HG02870 (cell line): ENCODE data around the gene MITF.

Experiments
- ATAC-seq: cut with Tn5 transposase; IDR thresholded peaks from one replicate; pipeline ENCODE4 v1.9.1; 2021; ENCODE audit warnings: mild to moderate bottlenecking, moderate library complexity; ENCODE audit not compliant: unreplicated experiment

The MITF gene, protein sequence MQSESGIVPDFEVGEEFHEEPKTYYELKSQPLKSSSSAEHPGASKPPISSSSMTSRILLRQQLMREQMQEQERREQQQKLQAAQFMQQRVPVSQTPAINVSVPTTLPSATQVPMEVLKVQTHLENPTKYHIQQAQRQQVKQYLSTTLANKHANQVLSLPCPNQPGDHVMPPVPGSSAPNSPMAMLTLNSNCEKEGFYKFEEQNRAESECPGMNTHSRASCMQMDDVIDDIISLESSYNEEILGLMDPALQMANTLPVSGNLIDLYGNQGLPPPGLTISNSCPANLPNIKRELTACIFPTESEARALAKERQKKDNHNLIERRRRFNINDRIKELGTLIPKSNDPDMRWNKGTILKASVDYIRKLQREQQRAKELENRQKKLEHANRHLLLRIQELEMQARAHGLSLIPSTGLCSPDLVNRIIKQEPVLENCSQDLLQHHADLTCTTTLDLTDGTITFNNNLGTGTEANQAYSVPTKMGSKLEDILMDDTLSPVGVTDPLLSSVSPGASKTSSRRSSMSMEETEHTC

DNA sequence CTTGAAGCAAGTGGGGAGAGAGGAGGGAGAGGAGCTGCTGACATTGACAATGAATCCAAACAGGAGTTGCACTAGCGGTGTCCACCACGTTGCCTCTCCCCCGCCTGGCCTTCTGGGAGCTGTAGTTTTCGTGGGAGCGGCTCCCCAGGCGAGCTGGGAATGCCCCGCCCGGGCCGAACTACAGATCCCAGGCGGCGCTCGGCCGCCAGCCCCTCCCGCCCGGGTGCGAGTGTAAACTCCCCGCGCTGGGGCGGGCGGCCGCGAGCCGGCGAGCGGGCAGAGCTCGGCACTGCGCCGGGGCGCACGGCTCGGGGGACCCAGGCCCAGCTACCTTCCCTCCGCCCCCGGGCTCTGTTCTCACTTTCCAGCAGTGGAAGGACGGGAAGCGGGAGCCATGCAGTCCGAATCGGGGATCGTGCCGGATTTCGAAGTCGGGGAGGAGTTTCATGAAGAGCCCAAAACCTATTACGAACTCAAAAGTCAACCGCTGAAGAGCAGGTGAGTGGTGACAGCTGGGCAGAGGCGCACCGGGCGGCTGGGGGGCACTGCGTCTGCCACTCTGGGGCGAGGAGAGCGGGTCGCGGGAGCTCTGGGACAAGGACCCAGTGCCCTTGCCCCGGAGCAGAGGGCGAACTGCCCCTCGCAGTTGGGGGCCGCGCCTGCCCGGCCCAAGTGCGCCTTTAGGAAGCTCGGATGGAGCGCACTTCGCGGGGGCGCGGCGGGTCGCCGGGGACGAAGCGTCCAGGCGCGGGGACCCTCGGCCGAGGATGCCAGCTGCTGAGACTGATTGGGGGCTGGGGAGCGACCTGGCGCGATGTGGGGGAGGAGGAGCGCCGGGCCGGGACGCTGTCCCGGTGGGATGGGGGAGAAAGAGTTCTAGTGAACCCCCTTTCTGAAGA is at the start of gene MITF:
Gene MITF, plus strand, starts transcription at position 261 of the 899 bp plus-strand sequence. Its CDS starts 134 bp downstream, at position 395.
- ATAC-seq: peak; percentile 97

DNA sequence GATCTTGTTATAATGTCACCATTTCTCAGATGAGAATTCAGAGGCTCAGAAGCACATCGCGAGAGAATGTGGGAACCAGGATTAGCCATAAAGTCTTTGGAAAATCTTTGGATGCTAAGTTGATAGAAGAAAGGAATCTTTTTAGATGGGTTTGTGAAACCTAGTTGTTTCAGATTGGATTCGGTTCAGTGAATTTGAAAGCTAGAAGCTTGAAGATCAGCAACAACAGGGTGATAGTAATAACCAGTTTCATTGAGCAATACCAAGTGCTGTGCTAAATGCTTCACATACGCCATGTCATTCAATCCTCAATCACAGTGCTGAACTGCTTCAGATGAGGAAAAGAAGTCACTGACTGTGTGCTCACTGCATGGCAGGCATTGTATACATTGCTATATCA is 47.4 kb upstream of the MITF start:
- no peak for ATAC-seq

DNA sequence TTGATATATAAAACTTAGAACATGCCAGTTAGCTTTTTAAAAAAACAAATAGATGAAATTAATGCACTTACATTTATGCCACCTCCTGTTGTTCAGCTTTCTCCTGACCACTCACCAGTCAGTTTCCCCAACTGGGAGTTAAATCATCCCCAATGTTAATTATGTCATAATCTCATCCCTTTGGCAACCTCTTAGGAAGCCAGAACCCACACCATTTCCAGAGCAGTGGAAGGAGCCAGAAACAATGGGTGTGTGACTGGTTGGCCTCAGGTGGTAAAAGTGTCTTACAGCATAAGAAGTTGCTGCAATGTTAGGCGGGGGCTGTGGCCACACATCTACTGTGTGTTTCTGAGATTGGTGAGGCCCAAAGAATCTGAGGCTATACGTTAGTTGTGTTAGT is 46.5 kb upstream of the MITF start:
- ATAC-seq: no peak

DNA sequence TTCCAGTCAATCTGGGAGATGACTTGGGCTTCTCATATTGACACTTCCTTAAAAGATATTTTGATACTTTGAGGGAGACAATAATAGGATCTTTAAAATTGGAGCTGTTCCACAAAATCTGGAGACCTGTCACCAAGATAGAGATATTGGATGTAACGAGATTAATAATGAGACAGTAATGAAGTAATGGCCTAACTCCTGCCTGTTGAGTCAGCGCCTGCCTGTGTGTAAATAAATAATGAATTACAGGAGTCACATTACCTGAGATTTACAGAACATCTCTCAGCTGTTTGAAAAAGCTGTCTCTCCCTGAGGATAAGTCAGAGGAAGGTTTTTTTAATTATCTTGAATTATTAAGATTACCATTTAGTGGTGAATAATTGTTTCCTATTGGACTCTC is 43.8 kb upstream of the MITF start:
- ATAC-seq: no peak

DNA sequence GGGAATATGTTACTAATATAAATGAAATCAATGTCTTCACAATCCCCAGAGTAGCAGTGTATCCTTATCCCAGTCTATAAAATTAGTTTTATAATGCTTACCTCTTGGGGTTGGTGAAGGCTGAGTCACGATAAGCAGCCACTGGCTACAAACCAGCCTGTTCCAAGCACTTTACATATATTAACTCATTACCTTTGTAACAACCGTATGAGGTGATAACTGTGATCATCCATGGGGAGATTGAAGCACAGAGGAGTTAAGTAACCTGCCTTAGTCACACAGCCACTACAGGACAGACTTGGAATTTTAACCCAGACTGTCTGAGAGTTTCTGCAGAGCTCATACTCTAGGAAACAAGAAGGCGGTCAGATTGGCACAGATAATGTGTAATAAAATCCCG is 43.3 kb upstream of the MITF start:
- no peak for ATAC-seq

DNA sequence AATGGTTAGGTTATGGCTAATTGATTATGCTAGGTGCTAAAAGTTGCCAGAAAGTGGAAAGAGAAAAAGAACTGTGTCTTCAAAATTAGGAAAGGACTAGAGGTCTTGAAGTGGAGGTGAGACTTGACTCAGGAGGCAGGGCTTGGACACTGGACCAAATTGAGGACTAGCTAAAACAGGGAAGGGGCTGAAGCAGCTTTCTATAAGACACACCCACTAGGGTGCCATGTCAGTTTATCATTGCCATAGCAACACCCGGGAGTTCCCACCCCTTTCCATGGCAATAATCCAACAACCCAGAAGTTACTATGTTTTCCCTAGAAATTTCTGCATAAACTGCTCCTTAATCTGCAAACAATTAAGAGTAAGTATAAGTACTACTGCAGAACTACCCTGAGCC is 42.9 kb upstream of the MITF start:
- no peak for ATAC-seq

DNA sequence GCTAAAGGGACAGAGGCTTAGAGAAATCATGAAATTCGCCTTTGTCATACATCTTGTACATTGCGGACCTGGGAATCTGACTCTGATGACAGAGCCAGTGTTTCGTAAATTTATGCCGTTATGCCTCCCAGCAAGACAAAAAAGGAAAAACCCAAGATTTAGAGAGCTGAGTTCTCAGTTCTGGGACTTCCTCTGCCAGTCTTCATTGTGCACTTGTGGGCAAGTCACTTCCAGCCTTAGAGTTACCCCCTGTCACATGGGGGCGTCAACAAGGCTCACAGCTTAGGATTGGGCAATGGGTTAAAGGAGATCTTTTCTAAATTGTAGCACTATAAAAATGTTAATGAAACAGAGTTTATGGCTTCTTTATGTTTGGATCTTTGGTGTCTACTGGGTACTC is 41.9 kb upstream of the MITF start:
- no peak for ATAC-seq

DNA sequence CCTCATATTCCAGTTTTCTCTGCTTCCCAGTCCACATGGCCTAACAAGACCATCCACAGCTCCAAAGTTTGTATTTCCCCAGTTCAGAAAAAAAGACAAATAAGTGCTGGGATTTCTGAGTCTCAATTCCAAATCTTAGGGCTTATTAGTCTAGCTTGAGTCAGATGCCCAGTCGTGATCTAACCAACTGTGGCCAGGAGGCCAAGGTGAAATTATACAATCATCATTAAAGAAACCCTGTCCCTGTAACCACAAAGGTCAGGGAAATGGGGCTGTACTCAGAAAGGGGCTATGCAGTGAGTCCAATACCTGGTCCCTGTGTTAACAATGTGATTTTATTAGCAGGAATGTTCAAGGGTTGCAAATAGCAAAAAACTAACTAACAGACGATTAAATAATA is 40.5 kb upstream of the MITF start:
- ATAC-seq: no peak

DNA sequence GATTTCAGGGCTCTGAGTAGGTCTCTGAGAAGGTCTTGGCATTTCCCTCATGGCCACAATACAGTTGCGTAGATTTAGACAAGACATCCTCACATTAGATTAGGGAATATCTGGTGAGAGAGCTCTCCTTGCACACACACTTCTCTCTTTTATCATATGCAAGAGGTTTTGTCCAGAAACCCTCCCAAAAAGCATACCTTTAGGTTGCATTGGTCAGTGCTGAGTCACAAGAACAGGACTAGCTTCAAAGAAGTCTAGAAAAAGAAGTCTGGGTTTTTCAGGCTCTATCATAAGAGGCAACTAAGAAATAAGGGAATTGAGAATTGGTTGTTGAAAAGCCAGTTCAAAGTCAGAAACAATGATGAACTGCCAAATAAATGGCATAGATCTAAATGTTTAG is 40.1 kb upstream of the MITF start:
- ATAC-seq: no peak

DNA sequence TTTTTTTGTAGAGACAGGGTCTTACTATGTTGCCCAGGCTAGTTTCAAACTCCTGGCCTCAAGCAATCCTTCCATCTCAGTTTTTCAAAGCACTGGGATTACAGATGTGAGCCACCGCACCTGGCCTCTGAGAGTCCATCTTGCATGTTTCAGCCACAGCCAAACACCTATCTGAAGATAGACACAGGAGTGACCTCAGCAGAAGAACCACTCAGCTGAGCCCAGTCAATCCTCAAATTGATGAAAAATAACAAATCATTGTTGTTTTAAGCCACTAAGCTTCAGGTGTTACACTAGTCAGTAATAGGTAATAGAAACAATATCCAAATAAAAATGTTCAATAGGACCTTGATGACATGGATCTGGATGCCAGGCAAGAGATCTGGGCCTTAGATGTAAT is 38.3 kb upstream of the MITF start:
- ATAC-seq: no peak

DNA sequence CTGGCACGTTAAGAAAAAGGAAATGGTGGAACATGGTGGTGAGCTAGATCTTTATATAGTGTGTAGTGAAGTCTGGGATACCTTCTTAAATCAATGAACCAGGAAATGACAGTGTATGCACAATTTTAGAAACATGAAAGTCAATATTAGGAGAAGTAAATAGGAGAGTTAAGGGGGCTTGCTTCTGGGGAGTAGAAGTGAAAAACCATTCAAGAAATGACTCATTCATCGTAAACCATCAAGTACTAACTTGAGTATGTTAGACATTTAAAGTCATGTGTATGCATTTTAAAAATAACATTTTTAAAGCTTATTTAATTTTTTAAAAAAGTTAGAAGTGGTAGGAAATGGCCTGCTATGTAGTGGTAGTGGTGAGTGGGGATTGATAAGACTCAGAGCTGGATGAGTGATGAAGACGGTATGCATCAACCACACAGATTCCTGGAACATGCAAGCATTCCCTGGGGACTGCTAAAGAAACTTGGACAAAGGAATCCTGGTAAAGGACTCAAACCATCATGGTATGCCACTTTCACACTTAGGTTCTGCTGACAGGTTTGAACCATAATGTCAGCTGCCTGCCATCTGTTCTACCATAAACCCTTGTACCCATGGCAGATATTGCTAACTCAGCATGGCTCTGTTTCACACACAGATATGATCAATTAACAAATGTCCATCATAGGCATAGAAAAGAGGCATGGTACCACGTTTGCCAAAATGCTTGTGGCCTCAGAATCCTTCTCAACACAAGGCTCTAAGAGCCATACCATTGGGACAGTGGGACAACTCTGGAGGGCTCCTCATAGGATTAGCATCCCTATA is 28.9 kb upstream of the MITF start:
- no peak for ATAC-seq

DNA sequence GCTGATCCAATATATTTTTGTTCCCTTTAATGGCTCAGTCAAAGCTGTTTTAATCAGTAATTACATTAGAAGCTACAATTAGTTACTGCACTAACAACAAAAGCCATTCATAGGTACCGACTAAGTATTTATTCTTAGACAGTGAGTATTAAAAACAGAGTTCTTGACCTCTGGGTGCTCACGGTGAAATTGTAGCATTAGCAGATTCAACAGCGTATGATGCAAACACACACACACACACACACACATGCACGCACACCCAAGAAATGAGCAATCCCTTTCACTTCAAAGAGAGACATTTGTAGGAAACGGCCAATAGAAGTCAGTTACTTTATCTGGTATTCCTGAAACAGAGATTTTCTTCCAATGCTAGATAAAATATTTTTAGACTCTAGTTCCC is 27.0 kb upstream of the MITF start:
- ATAC-seq: no peak

DNA sequence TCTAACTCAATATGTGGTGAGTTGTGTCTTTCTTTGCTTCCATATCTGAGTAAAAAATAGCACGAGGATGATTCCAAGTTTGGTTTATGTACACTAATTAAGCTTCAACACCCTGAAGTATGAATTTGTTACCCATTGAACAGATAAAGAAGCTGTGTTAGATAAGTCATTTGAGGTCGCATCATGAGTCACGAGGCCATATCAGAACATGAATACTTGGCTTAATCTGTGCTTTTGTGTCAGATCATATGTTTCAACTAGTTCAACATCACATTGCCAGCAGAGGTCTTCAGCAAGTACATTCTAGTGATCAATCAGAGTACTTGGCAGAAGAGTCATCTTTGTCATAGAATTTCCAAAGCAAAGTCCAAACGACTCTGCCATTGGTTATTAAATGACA is 26.3 kb upstream of the MITF start:
- ATAC-seq: no peak

DNA sequence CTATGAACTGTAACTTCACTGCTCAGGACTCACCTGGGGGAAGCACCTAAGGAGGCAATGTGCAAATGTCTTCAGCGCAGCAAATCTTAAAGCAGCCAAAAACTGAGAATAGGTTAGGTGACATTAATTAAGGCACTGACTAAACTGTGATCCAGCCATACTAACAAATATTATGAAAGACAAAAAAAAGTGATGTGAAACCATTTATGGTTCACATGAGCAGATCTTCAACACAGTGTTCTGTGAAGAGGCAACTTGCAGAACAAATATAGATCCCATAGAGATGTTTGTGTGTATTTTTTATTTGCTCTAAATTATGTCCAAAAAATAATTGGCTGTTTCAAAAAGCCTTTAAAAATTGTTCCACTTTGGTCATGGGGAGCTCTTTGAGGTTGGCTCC is 24.1 kb upstream of the MITF start:
- no peak for ATAC-seq

DNA sequence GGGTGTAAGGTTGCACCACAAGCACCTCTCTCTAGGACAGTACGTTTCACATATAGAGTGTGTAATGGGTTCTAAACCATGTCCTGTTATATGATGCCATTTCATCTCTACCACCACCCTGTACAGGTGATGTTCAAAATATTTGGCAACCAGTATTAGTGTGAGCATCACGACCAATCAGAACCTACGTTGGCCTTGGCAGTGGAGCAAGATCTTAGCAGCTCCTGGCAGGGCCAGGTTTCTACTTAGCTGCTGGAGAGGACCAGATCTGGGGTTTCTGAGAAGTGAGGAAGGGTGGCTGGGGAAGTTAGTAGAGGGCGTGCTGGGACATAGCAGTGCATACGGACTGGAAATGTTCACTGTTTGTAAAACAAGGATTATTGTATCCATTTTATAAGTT is 23.1 kb upstream of the MITF start:
- ATAC-seq: no peak

DNA sequence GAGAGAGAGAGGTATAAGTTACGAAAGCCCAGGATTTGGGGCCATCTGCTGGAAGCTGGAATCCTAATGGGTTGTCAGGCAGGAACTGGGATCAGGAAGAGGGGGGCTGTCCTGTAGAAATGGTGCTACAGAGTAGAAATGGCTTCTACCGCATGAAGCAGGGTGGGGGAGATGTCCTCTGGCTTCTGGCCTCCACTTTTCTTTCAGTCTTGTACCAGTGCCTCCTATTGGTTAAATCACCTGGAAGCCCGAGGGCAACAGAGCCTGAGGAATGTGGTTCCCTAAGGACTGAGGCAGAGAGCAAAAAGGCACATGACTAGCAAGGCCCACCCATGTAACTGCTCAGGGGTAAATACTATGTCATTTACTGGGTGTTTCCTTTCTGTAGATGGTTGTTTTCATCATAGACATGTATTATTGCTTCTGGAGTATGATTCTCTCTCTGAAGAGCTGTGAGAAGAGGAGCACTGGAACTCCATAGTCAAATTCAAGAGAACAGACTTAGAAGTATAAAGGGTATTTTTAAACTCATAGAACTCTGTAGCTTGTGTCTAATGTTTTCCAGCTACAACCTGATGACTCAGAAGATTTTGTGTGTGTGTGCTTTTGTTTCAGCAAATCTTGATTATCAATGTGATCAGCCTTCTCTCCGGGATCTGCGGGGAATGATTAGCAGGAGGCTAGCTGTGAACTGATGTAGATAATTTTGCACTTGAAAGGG is 20.2 kb upstream of the MITF start:
- ATAC-seq: no peak

DNA sequence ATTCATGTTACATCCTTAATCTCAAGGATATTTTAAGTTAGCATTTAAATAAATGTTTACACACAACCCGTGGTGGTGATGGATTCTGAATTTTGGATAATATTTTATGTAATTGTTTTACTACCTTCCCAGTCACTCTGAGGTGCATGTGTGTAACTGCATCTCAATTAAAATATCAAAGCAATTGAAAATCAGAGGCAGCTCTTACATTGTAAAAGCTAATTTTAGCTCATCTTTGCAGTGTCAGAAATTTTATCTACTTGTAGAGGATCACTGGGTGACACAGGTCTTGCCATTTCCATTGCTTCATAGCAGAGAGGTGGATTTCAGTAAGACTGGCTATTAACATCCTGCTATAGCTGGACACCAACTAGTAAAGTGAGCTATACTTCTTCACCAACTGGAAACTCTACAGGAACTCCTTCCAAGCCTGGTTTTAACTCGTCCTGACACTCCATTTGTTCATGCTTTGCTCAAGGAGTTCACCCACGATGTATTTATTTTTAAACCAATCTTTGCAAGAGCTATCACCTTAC is 19.6 kb upstream of the MITF start:
- no peak for ATAC-seq

DNA sequence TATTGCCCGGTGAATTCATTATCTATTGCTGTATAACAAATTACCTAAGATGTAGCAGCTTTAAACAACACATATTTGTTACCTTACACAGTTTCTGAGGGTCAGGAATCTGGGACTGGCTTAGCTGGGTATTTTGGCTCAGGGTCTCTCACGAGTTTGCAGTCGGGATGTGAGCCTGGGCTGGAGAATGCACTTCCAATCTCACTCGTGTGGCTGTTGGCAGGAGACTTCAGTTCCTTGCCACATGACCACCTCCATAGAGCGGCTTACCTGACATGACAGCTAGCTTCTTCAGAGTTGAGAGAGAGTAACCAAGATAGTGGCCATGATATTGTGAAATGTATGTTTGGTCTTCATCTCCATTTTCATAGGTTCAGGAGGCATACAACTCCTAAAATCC is 18.4 kb upstream of the MITF start:
- no peak for ATAC-seq

DNA sequence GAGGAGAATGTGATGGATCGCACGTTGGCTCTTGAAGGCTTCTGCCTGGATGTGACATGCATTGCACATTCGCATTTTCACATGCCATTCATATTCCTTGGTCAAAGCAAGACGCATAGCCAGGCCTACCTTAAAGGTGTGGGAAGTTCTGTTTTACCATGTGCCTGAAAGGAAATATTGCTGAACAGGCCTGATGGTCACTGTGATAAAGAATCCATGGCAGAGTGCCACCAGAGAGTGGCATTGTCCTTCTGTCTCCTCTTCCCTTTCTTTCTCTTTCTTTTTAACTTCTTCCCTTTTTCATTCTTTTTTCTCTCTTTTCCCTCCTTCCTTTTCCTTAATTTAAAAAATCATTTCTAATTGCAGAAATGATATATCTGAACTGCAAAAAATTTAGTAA is 15.9 kb upstream of the MITF start:
- no peak for ATAC-seq
